SJCRH30 (cell line): ENCODE measurements around the gene DEFB129. TPM values are rescaled to one million over a fixed set of nuclear protein-coding genes. Genes with fewer than 3 reads are reported as not detected.
A peak's percentile ranks its signal among the peaks of the same experiment; 100 is the strongest.
"Not testable (repeated sequence)": the region's sequence is repeated elsewhere in the genome, so short reads cannot be mapped to it uniquely, and the experiment has no call there.

ENCODE experiments used
- DNase-seq, 2 experiments: peaks; one replicate each; pipeline ENCODE4 v3.0.0-alpha.2; 2015 to 2020
- H3K27ac ChIP-seq: fragments of 250-450 bp; sonication (Bioruptor Pico); 2 replicates; pipeline ENCODE4 v1.5.1; 2020; ENCODE audit warnings: mild to moderate bottlenecking, moderate library complexity
- H3K27me3 ChIP-seq: fragments of 250-450 bp; sonication (Bioruptor Pico); 2 replicates; pipeline ENCODE4 v1.5.1; 2020; ENCODE audit warnings: mild to moderate bottlenecking, moderate library complexity
- H3K36me3 ChIP-seq: fragments of 250-450 bp; sonication (Bioruptor Pico); 2 replicates; pipeline ENCODE4 v1.5.1; 2020; ENCODE audit warnings: mild to moderate bottlenecking, moderate library complexity
- H3K4me1 ChIP-seq: fragments of 250-450 bp; sonication (Bioruptor Pico); 2 replicates; pipeline ENCODE4 v1.5.1; 2020; ENCODE audit warnings: mild to moderate bottlenecking, moderate library complexity
- H3K4me3 ChIP-seq: fragments of 250-450 bp; sonication (Bioruptor Pico); 2 replicates; pipeline ENCODE4 v1.5.1; 2020; ENCODE audit warnings: mild to moderate bottlenecking, moderate library complexity
- H3K9me3 ChIP-seq: fragments of 250-450 bp; sonication (Bioruptor Pico); replicated peaks from 2 replicates; pipeline ENCODE4 v1.5.1; 2020; ENCODE audit warnings: mild to moderate bottlenecking, moderate library complexity
- total RNA-seq: library from RNA; depleted of rRNA; stranded (reverse); fragments of >200 nt; shearing (Covaris generic); gene quantifications from 2 replicates; pipeline ENCODE4 v1.2.3, GENCODE V29; 2014

DEFB129 gene
- total RNA-seq, 1 experiment from 2014 or later = not detected

GRCh38 chr20:225879-226278 is 1.2 kb upstream of the DEFB129 start:
- not testable (repeated sequence) for H3K36me3 ChIP-seq, DNase-seq, H3K4me1 ChIP-seq, H3K27ac ChIP-seq, H3K4me3 ChIP-seq, H3K9me3 ChIP-seq, H3K27me3 ChIP-seq

- Histone ChIP-seq H3K27ac (no peak overlapping the region), H3K4me3 (no peak overlapping the region), H3K36me3 (no peaks in the 10 kb centered on the region), H3K27me3 (peaks cover 5% of the 10 kb centered on the region; the same call in 1 of the 2 replicates), H3K9me3 (no peaks in the 10 kb centered on the region), H3K4me1 (no peaks in the 10 kb centered on the region)
- DNase-seq = no peak
Measured at GRCh38 chr20:227439-228105, 514 bp downstream of the DEFB129 start.

GRCh38 chr20:235891-236290 is 8.8 kb downstream of the DEFB129 start:
- Histone ChIP-seq H3K9me3 (no peaks in the 10 kb centered on the region), H3K27ac (no peak overlapping the region), H3K27me3 (no peaks in the 10 kb centered on the region), H3K4me3 (no peak overlapping the region), H3K36me3 (no peaks in the 10 kb centered on the region), H3K4me1 (0 out of 2 replicates have a peak, but pooled peaks cover 8% of the 10 kb centered on the region)
- DNase-seq = peak; percentile 40 to 53

DNA sequence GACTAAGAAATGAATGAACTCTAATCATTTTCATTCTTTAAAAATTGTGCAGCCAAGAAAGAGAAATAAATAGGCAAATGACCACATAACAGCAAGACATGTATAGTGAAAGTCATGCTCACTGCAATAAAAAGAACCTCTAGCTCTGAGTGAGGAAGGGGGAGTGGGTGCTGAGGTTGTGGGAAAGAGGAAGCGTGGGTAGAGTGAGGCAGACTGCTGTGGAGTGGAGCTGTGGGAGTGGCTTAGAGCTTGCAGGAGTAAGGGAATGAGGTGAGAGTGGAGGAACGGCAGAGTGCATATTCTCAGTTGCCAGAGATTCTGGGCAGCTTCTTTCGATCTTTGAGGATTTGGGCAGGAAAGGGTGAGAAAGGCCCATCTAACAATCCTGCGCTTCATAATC is 10.4 kb downstream of the DEFB129 start:
- Histone ChIP-seq H3K4me3 (no peak overlapping the region), H3K27me3 (no peaks in the 10 kb centered on the region), H3K4me1 (0 out of 2 replicates have a peak, but pooled peaks cover 8% of the 10 kb centered on the region), H3K36me3 (no peaks in the 10 kb centered on the region), H3K9me3 (no peaks in the 10 kb centered on the region), H3K27ac (no peak overlapping the region)
- DNase-seq = no peak

DNA sequence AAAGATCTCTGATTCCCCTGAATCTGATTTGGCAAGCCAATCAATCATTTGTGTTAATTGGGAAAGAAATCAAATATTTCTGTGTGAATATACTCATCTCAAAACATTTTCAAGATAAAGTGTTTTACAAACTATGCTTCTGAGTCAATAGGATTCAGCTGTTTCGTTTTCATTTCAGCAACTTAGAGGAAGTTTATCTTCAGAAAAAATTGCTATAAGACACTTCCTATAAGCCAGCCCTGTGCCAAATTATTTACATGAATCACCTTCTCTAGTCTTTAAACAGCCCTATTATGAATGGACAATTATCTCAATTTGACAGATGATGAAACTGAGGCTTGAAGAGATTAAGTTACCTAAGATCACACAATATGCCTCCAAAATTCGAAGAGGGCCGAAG is 10.9 kb downstream of the DEFB129 start:
- Histone ChIP-seq H3K36me3 (no peaks in the 10 kb centered on the region), H3K27ac (no peak overlapping the region), H3K9me3 (no peaks in the 10 kb centered on the region), H3K27me3 (peaks cover 2% of the 10 kb centered on the region; the same call in 1 of the 2 replicates), H3K4me1 (0 out of 2 replicates have a peak, but pooled peaks cover 8% of the 10 kb centered on the region), H3K4me3 (no peak overlapping the region)
- no peak for DNase-seq

GRCh38 chr20:242905-243304 is 15.8 kb downstream of the DEFB129 start:
- H3K36me3 ChIP-seq = no peaks in the 10 kb centered on the region
- no peak overlapping the region for H3K4me3 ChIP-seq
- no peak overlapping the region for H3K27ac ChIP-seq
- H3K4me1 ChIP-seq = no peaks in the 10 kb centered on the region
- H3K27me3 ChIP-seq = peaks cover 11% of the 10 kb centered on the region; the same call in 1 of the 2 replicates
- 0 out of 2 replicates have a peak, but pooled peaks cover 4% of the 10 kb centered on the region for H3K9me3 ChIP-seq
- no peak for DNase-seq

DNA sequence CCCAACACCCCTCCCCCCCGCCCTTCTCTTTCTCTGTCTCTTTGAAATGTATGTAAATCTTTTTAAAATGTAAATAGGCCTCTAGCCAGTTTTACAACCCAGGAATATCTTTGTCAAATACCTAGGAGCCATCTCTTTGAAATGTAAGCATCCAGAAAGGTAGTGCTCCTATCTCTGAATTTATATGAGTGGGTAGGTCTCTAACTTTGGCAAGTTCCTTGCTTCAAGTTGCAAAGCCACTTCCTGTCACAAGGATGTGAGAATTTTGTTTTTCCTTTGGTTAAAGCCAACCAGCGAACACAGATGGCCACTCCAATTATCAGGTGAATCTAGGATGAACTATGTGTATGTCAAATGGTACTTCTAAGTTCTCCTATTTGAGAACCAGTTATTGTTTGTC is 24.3 kb downstream of the DEFB129 start:
- Histone ChIP-seq H3K4me3 (no peak overlapping the region), H3K27me3 (0 out of 2 replicates have a peak, but pooled peaks cover 3% of the 10 kb centered on the region), H3K9me3 (0 out of 2 replicates have a peak, but pooled peaks cover 4% of the 10 kb centered on the region), H3K27ac (no peak overlapping the region), H3K4me1 (no peaks in the 10 kb centered on the region), H3K36me3 (no peaks in the 10 kb centered on the region)
- no peak for DNase-seq

- Histone ChIP-seq H3K9me3 (no peaks in the 10 kb centered on the region), H3K36me3 (no peaks in the 10 kb centered on the region)
- DNase-seq = no peak
Measured at GRCh38 chr20:252801-253200, 25.7 kb downstream of the DEFB129 start.

DNA sequence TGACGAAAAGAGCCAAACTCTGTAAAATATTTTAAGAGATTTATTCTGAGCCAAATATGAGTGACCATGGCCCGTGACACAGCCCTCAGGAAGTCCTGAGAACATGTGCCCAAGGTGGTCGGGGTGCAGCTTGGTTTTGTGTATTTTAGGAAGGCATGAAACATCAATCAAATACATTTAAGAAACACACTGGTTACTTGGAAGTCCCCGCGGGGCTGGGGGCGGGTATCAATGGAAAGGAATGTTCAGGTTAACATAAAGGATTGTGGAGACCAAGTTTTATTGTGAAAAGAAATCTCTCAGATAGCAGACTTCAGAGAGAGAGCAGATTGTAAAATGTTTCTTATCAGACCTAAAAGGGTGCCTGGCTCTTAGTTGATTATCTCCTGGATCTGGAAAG is 26.4 kb downstream of the DEFB129 start:
- not testable (repeated sequence) for H3K27me3 ChIP-seq, H3K4me1 ChIP-seq, DNase-seq, H3K4me3 ChIP-seq, H3K27ac ChIP-seq, H3K9me3 ChIP-seq, H3K36me3 ChIP-seq

More at GRCh38 chr20:252801-253200, 25.7 kb downstream of the DEFB129 start:
- H3K4me3 ChIP-seq = no peak overlapping the region
- H3K4me1 ChIP-seq = no peaks in the 10 kb centered on the region
- no peak overlapping the region for H3K27ac ChIP-seq
- H3K27me3 ChIP-seq = 0 out of 2 replicates have a peak, but pooled peaks cover 3% of the 10 kb centered on the region

DNA sequence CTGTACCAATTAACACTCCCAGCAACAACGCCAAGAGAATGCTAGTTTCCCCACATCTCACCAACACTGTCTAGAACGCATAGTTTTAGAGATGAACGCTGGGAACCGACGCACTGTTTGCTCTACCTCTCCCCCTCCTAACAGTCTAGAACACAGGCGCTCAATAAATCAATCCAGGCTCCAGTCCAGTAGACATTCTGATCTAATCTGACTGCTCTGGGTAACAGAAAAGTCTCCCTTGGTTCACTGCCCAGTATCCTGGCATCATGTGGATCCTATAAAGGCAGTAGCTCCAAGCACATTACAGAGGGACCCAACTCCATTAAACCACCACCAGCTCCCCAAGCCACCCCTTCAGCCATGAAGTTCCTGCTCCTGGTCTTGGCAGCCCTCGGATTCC is 30.4 kb downstream of the DEFB129 start, which contains the start of gene DEFB132:
Gene DEFB132 (plus strand): TSS at position 306 of the 400 bp plus-strand sequence. CDS start 55 bp downstream, at position 361.
- no peaks in the 10 kb centered on the region for H3K4me1 ChIP-seq
- no peak within 1 kb of the TSS for H3K27ac ChIP-seq
- no peaks in the 10 kb centered on the region for H3K9me3 ChIP-seq
- DNase-seq = no peak
- no peaks in the 10 kb centered on the region for H3K36me3 ChIP-seq
- H3K27me3 ChIP-seq = peaks cover 7% of the 10 kb centered on the region
- no peak within 1 kb of the TSS for H3K4me3 ChIP-seq

DNA sequence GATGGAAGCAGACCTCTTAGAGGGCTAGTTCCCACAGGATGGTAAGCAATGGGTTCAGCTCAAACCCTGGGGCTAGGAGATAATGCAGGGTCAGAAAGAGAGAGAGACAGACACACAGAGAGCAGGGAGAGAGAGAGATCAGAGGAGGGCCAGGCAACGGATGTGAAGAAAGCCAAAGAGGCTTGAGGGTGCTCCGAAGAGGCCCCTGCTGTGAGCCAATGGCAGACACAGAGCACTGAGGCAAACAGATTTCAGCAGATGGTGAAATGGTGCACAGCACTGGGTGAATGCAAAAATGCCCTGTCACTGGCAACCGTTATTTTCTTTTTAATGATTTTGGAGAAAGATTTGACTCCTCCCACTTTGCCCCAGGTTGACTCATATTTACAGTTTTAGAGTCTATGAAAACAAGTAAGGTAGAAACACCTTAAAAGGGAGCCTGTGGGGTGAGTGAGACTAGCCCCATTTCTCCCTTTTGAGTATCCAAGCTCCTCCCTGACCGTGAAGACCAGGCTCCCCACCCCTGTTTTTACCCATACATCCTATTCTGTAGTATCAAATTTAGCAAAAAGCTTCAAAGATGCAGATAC is 31.3 kb downstream of the DEFB129 start:
- H3K9me3 ChIP-seq = no peaks in the 10 kb centered on the region
- H3K36me3 ChIP-seq = no peaks in the 10 kb centered on the region
- H3K4me1 ChIP-seq = no peaks in the 10 kb centered on the region
- H3K27me3 ChIP-seq = peaks cover 8% of the 10 kb centered on the region
- no peak overlapping the region for H3K27ac ChIP-seq
- no peak for DNase-seq
- H3K4me3 ChIP-seq = no peak overlapping the region

DNA sequence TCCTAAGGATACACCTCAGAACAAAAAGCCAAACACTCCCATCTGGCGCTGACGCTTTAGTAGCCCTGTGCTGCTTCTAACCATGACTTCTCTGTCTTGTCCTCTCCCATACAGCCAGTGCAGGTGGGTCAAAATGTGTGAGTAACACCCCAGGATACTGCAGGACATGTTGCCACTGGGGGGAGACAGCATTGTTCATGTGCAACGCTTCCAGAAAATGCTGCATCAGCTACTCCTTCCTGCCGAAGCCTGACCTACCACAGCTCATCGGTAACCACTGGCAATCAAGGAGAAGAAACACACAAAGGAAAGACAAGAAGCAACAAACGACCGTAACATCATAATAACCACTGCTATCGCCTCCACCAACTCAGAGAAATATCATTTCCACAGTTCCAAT is 31.9 kb downstream of the DEFB129 start:
- Histone ChIP-seq H3K27me3 (peaks cover 8% of the 10 kb centered on the region), H3K4me3 (no peak overlapping the region)
- DNase-seq = peak; percentile 13 to 31

GRCh38 chr20:259981-260380 is 32.9 kb downstream of the DEFB129 start:
- Histone ChIP-seq H3K27ac (no peak overlapping the region), H3K27me3 (peaks cover 8% of the 10 kb centered on the region), H3K4me3 (no peak overlapping the region), H3K4me1 (no peaks in the 10 kb centered on the region), H3K36me3 (no peaks in the 10 kb centered on the region), H3K9me3 (no peaks in the 10 kb centered on the region)
- DNase-seq = no peak

More for the DNA sequence above, 31.9 kb downstream of the DEFB129 start:
- Histone ChIP-seq H3K9me3 (no peaks in the 10 kb centered on the region), H3K36me3 (no peaks in the 10 kb centered on the region), H3K4me1 (no peaks in the 10 kb centered on the region), H3K27ac (no peak overlapping the region)

- H3K27ac ChIP-seq = no peak overlapping the region
- no peak overlapping the region for H3K4me3 ChIP-seq
- peaks cover 17% of the 10 kb centered on the region for H3K27me3 ChIP-seq
- no peaks in the 10 kb centered on the region for H3K4me1 ChIP-seq
- DNase-seq = no peak
- no peaks in the 10 kb centered on the region for H3K36me3 ChIP-seq
- H3K9me3 ChIP-seq = no peaks in the 10 kb centered on the region
Measured at GRCh38 chr20:263701-264100, 36.6 kb downstream of the DEFB129 start.
